Stimulated activated CD8-positive, alpha-beta memory T cell treated with anti-CD3 and anti-CD28 coated beads, Interleukin-4, amount 100 ng/mL, for 1 hour (primary cell): ENCODE measurements around the gene ADARB2.
"Not testable (repeated sequence)": the region's sequence is repeated elsewhere in the genome, so short reads cannot be mapped to it uniquely, and the experiment has no call there.

Source experiments
- DNase-seq, 2 donors: peaks; one replicate each; pipeline ENCODE4 v3.0.0-alpha.2; 2020; ENCODE audit warnings: low read depth in 2 of 2, low spot score in 1 of 2

Gene ADARB2

GRCh38 chr10:1474376-1475097, 262.8 kb downstream of the ADARB2 start:
- DNase-seq = no peak

DNA sequence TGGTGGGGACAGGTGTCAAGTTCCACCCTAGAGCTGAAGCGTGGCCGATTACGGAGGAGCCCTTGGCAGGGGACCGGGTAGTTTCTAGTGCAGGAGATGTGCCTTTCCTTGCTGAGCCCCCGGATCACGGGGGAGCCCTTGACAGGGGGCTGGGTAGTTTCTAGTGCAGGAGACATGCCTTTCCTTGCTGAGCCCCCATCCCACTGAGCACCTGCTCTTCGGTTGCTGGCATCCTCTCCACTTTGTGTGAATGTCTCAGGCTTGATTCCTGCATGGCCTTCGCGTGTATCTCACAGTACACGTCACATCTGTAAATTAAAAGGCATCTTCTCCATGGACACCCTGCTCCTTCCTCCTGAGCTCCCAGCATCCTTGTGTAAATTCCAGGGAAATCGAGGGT, 263.5 kb downstream of the ADARB2 start:
- no peak for DNase-seq

GRCh38 chr10:1472178-1472958, 265.0 kb downstream of the ADARB2 start:
- DNase-seq = no peak

DNA sequence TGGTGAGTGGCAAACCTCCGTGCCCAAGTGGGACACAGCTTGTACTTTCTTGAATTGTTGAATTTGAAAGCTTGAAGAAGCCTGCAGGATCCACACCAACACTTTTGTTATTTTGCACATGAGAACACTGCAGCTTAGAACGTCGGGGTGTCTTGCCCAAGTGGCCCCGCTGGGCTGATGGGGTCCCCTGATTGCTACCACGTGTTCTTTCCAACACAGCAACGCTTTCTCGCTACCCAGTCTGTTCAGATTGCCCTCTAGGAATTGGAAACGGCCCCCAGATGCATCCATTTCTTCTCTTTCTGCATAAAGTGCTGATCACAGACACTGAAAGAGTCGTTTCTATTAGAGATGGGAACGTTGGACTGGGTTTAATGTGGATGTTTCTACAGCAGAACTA, 268.5 kb downstream of the ADARB2 start:
- no peak for DNase-seq

DNA sequence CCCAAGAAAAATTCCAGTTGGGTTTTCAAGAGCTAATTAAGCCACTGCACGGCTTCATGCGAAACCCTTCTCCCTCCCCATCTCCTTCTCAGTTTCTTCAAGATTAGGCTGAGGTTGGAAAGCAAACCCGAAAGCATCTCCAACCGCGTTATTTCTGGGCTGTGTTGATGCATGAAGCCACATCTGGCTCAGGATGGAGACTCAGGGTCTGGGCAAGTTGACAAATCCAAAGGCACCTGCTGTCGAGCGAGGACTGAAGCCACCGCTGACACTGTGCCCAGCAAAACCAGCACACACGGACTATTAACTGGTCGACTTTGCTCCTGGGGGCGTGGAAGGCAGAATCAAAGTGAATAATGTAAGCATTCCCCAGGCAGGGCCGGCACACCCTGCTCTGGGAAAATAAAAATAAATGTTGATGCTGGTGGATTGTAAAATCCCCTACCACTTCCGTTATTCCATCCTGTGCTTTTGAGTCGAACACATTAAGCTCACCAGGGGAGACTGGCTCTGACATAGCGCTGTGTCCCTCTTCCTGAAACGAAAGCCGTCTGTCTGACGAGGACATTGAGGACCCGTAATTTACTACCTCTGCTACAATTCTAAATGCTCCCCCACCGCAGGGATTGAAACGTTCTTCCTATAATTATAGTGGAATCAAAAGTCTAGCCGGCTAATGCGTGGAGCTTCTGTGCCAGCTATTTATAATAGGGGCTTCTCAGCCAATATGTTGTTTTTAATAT, 269.8 kb downstream of the ADARB2 start:
- DNase-seq = no peak

GRCh38 chr10:1465993-1466764, 271.1 kb downstream of the ADARB2 start:
- DNase-seq = no peak

DNA sequence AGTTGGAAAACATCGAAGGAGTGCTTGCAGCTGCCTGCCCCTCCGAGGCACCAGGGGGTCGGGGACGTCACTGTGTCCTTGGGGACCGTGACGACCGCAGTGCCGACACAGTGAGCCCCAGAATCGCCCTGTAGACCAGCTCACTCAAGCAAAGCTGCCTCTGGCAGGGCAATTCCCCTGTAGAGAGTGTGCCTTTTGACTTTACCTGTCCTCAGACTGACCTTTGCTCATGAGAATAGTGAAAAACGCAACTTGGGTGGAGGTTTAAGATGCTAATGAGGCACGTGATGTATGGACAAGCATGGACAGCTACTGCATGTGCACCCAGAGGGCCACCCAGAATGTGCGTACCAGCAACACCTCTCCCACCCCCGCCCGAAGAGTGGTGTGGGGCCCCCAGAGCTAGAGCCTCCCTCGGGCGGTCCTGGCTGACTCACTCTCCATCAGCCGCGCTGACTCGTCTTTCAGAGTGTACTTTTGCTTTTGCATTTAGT, 271.9 kb downstream of the ADARB2 start:
- no peak for DNase-seq

- DNase-seq = no peak
These were observed 272.4 kb downstream of the ADARB2 start for GRCh38 chr10:1464881-1465417.

DNA sequence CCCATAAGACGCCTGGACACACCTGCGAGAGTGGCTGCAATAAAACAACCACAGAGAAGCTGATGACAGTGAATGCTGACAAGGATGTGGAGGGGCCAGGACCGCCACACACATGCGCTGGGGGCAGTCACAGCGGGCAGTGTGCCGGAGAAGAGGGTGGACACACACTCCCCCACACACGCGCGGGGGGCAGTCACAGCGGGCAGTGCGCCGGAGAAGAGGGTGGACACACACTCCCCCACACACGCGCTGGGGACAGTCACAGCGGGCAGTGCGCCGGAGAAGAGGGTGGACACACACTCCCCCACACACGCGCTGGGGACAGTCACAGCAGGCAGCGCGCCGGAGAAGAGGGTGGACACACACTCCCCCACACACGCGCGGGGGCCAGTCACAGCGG, 273.4 kb downstream of the ADARB2 start:
- DNase-seq = not testable (repeated sequence)

GRCh38 chr10:1462994-1463633, 274.2 kb downstream of the ADARB2 start:
- no peak for DNase-seq

- no peak for DNase-seq
These were observed 274.8 kb downstream of the ADARB2 start for GRCh38 chr10:1462521-1462920.

- DNase-seq = no peak
These were observed 275.3 kb downstream of the ADARB2 start for GRCh38 chr10:1462032-1462431.

- no peak for DNase-seq
These were observed 276.3 kb downstream of the ADARB2 start for GRCh38 chr10:1461016-1461415.

- DNase-seq = not testable (repeated sequence)
These were observed 277.7 kb downstream of the ADARB2 start for GRCh38 chr10:1459664-1460063.

GRCh38 chr10:1454951-1455350, 282.4 kb downstream of the ADARB2 start:
- DNase-seq = no peak

- no peak for DNase-seq
These were observed 282.9 kb downstream of the ADARB2 start for GRCh38 chr10:1454428-1454827.

GRCh38 chr10:1452777-1453176, 284.5 kb downstream of the ADARB2 start:
- DNase-seq = no peak

DNA sequence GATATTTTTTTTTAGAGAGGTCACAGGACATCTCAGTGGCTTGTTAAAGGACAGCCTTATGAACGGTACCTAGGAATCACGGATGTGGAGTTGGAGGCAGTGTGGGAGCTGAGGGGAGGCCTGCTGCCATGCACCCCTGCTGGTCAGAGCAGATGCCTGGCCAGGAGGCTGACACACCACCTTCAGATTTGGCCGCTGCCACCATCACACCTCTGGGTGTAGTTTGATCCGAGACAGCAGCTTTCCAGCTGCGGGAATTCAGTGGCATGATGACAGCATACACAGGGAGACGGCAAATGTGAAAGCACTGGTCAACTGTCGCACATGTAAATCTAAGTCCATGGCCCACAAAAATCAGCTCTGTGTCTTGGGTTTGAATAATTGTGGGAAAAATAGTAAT, 285.4 kb downstream of the ADARB2 start:
- DNase-seq = no peak

DNA sequence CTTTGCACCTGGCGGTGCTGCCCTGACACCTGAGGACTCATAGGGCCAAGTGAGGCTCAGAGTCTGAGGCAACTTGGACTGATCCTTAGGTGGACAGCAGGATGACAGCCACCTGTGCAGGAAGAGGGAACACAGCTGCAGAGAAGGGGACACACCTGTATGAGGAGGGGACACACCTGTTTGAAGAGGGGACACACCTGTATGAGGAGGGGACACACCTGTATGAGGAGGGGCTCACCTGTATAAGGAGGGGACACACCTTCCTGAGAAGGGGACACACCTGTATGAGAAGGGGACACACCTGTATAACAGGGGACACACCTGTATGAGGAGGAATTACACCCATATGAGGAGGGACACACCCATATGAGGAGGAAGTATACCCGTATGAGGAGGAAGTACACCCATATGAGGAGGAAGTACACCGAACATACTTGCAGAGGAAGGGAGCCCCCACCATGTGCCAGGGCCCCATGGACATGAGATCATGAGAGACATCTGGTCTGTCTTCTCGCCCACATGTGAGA, 285.9 kb downstream of the ADARB2 start:
- DNase-seq = no peak
